Spleen (tissue), 7 donors: ENCODE measurements around the gene NXPE3.
"Not testable (repeated sequence)": the region's sequence is repeated elsewhere in the genome, so short reads cannot be mapped to it uniquely, and the experiment has no call there.

Source experiments
- CTCF ChIP-seq, 11 experiments: fragments of 200-600 bp in 7 of 11; fragments of 450-650 bp in 4 of 11; sonication (generic) in 4 of 11; IDR thresholded peaks in 8 of 11; conservative IDR thresholded peaks in 3 of 11; 1 replicate in 7 of 11; 2 replicates in 4 of 11; pipeline versions ENCODE4 v1.4.0 to v1.8.0; 2016 to 2021; ENCODE audit warnings: antibody characterized with exemption in 11 of 11, inconsistent platforms in 4 of 11, mild to moderate bottlenecking in 1 of 11
- POLR2A ChIP-seq, 3 donors: fragments of 450-650 bp; IDR thresholded peaks; one replicate each; pipeline ENCODE4 v1.5.1; 2017; ENCODE audit warnings: antibody characterized with exemption in 3 of 3, mild to moderate bottlenecking in 1 of 3
- donor health status: DM: no; HTN: no; CAD: no; lungs with moderate emphysema.
- donor health status: DM: no; HTN: no; CAD: no.
- donor health status: DM: no; HTN: no; CAD: no.

GRCh38 chr3:101864926-101865325, 85.9 kb downstream of the NXPE3 start:
- TF ChIP-seq CTCF (IDR thresholded peaks at IDR 0.05 in 8 of 11, conservative IDR thresholded peaks at IDR 0.05 in 3 of 11); POLR2A (IDR thresholded peaks at IDR 0.05): not testable (repeated sequence)
